Astrocyte of the hippocampus (primary cell): Measurements from ENCODE around the gene FKTN.
"Not testable (repeated sequence)": the region's sequence is repeated elsewhere in the genome, so short reads cannot be mapped to it uniquely, and the experiment has no call there.

ENCODE experiments used
- DNase-seq: peaks from one replicate; pipeline ENCODE4 v3.0.0; 2011; ENCODE audit warnings: low read depth, low spot score

FKTN gene

DNA sequence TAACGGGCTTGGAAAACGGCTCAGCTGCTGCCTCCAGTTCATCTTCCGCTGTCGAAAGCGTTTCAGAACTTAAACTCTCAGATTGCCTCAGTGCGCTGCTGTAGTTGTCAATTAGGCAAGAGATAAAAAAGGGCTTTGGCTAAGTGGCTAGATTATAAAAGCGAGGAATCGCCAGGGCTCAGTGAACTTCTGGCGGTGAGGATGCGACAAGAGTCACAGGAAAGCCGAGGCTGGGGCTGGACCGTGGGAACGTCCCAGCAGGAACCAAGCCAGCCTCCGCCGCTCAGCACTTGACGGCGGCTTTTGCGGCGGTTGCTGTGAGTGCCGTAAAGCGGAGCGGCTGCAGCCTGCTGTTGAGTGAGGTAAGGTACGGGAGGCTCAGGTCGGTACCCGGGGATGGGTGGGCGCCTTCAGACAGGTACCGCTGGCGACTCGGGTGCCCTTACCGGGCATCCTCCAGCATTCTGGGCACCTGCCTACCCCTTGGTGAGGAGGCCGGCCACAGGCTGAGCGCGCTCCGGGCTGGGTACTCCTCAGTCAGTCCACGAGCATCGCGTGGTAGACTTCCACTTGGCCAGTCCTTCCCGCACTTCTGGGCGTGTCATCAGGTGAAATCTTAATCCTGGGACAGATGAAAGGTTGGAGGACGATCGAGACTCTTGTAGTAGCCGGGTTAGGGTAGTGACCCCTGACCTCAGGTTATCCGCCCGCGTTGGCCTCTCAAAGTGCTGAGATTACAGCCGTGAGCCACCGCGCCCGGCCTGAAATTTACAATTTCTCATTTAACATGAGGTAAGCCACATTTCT, at the start of gene FKTN:
FKTN (plus strand) TSS at position 328 of the 807 bp plus-strand sequence. CDS start 16,902 bp downstream, outside the sequence.
- peak; percentile 94 for DNase-seq

DNA sequence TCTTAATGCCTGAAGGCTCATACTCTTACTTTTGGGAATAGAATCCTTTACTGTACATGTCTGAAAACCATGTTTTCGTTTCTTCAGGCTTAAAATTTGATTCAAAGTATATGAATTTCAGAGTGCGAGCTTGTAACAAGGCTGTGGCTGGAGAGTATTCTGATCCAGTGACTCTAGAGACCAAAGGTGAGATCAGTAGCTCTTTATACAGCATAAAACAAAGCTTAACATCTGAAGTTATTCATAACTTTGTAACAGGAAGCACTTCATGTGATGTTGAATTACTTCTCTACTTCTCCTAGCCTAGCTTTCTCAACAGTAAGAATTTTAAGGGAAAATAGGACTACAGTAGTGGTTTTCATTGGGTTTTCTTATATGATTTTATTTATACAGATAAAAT, 49.4 kb upstream of the FKTN start:
- DNase-seq, result no peak

DNA sequence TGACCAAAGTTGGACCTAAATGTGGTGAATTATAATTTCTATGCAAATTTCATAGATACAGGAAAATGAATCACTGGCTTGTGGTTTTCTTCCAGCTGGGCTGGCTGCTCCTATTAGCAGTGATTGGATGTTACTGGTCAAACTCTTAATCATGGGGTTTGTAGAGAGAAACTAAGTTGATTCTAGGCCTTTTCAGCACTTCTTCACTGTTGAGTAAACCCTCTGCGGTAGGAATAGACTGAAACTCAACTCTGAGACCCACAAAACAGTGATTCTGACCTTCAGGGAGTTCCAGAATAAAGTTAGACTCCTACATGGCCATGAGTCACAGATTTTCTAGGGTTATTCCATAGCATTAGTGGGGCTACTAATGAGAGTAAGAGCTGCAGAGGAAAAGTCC, 47.9 kb upstream of the FKTN start:
- DNase-seq, result peak; percentile 67

GRCh38 chr9:105511446-105511845, 46.5 kb upstream of the FKTN start:
- DNase-seq, result no peak

DNA sequence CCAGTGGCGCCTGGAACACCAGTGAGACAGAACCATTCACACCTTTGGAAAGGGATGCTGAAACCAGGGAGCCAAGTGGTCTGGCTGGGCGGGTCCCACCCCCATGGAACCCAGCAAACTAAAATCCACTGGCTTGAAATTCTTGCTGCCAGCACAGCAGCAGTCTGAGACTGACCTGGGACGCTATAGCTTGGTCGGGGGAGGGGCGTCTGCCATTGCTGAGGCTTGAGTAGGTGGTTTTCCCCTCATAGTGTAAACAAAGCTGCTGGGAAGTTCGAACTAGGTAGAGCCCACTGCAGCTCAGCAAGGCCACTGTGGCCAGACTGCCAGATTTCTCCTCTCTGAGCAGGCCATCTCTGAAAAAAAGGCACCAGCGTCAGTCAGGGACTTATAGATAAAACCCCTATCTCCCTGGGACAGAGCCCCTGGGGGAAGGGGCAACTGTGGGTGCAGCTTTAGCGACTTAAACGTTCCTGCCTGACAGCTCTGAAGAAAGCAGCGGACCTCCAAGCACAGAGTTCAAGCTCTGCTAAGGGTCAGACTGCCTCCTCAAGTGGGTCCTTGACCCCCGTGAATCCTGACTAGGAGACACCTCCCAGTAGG, 42.0 kb upstream of the FKTN start:
- no peak for DNase-seq

- DNase-seq, result peak; percentile 52
Measured at GRCh38 chr9:105519710-105520369, 38.1 kb upstream of the FKTN start.

GRCh38 chr9:105520992-105521391, 36.9 kb upstream of the FKTN start:
- not testable (repeated sequence) for DNase-seq

DNA sequence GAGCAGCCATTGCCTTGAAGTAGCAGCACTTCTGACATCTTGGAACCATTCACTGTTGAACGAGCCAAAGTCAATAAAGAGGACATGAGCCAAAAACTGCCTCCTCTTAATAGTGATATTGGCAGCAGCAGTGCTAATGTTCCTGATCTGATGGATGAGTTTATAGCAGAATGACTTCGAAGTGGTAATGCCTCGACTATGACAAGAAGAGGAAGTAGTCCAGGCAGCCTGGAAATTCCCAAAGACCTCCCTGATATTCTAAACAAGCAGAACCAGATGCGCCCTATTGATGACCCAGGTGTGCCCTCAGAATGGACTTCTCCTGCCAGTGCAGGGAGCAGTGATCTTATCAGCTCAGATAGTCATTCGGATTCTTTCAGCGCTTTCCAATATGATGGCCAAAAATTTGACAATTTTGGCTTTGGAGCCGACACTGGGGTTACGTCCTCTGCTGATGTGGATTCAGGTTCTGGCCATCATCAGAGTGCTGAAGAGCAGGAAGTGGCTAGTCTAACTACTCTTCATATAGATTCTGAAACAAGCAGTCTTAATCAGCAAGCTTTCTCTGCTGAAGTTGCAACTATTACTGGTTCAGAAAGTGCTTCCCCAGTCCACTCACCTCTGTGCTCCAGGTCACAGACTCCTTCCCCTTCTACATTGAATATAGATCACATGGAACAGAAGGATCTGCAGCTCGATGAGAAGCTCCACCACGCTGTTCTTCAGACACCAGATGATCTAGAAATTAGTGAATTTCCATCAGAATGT, 35.1 kb upstream of the FKTN start:
- not testable (repeated sequence) for DNase-seq

- DNase-seq, result no peak
Measured at GRCh38 chr9:105531530-105531929, 26.4 kb upstream of the FKTN start.

GRCh38 chr9:105535920-105536668, 21.8 kb upstream of the FKTN start:
- no peak for DNase-seq

- no peak for DNase-seq
Measured at GRCh38 chr9:105539452-105539851, 18.5 kb upstream of the FKTN start.

DNA sequence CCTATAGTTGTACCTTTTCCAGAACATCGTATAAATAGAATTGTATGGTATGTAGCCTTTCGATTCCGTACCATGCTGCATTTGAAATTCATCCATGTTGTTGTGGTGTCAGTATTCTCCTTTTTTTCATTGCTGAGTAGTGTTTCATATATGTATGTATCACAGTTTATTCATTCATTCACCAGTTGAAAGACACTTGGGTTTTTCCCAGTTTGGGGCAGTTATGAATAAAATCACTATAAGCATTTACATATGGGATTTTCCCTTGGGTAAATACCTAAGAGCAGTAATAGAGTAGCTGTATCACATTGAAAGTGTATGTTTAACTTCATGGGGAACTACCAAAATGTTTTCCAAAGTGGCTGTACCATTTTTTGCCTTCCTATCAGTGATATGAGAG, 16.1 kb upstream of the FKTN start:
- no peak for DNase-seq

GRCh38 chr9:105554042-105554441, 3.9 kb upstream of the FKTN start:
- no peak for DNase-seq

GRCh38 chr9:105572455-105572854, 14.5 kb downstream of the FKTN start:
- DNase-seq, result no peak

- not testable (repeated sequence) for DNase-seq
Measured at GRCh38 chr9:105579952-105580351, 22.0 kb downstream of the FKTN start.

GRCh38 chr9:105581550-105581949, 23.6 kb downstream of the FKTN start:
- DNase-seq, result not testable (repeated sequence)

DNA sequence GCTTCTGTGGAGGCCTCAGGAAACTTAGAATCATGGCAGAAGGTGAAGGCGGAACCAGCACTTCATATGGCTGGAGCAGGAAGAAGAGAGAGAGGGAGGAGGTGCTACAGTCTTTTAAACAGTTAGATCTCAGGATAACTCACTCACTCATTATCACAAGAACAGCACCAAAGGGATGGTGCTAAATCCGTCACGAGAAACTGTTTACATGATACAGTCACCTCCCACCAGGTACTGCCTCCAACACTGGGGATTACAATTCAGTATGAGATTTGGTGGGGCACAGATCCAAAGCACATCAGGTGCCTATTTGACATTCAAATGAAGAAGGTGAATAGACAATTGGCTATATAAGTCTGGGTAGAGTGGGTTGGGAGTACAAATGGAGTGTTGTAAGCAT, 35.2 kb downstream of the FKTN start:
- DNase-seq, result no peak

DNA sequence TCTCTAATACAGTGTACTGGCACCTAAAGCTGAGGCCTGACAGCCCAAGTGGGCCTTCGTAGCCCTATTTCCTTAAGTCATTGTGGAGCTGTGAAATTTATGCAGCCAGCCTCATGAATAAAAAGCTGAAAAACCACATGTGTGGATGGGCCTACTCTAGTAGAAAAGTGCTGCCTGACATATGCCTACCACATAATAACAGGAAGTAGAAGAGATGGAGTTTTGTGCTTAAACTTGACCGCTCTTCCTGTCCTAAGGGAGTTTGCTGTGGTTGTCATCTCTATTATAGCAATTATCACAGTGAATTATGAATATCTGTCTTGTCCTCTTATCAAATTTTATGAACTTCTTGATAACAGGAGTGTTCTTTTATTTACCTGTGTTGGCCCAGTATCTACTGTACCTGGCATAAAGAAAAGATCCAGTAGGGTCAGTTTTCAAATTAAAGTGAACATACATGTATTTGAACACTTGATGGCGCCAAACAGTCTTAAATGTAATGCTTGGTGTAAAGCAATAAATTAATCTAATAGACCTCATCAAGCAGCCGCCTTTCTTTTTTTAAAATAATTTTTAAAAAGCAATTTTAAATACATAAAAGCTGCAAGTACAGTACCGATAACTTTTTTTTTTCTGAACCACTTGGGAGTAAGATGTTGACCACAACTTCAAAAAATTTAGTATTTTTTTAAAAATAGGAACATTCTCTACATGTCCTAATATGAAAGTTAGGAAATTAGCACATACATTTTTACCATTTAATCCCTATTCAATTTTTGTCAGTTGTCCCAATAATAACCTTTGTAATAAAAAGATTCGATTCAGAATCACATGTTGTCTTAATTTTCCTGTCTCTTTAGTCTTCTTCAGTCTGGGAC, 51.0 kb downstream of the FKTN start:
- peak; percentile 56 for DNase-seq

DNA sequence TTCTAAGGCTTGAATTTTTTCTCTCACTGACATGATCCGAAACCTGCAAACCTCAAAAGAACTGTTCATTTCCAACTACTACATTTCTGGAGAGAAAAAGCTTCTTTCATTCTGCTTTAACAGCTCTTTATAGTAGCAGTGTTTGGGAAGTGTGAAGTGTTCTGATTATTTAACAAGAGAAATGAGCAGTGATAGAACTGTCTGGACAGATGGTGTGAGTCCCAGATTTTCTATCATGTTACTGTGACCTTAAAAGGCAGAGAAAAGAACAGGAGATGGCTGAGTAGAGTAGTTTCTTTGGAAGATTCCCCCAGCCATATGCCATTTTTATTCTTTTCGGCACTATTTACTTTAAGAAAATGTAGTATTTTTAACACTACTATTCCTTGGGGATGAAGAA, 63.1 kb downstream of the FKTN start:
- DNase-seq, result no peak

- no peak for DNase-seq
Measured at GRCh38 chr9:105625088-105625487, 67.2 kb downstream of the FKTN start.
